NB4 (cell line): Measurements from ENCODE around the gene OAT.

Source experiments
- DNase-seq: peaks from one replicate; pipeline ENCODE4 v3.0.0; 2010; ENCODE audit warnings: low read depth
- H3K4me3 ChIP-seq: one replicate; pipeline ENCODE4 v1.5.1; 2011; ENCODE audit warnings: mild to moderate bottlenecking, low read depth, low read length, moderate library complexity
- MAX ChIP-seq: IDR thresholded peaks from 2 replicates; pipeline ENCODE4 v1.6.1; 2011; ENCODE audit warnings: low read depth, low read length
- MYC ChIP-seq: IDR thresholded peaks from 2 replicates; pipeline ENCODE4 v1.6.1; 2011; ENCODE audit warnings: low read depth, low read length
- POLR2A ChIP-seq: IDR thresholded peaks from 2 replicates; pipeline ENCODE4 v1.6.1; 2011; ENCODE audit warnings: mild to moderate bottlenecking; ENCODE audit not compliant: insufficient read length; ENCODE audit errors: extremely low read depth
- TF ChIP-seq, protein P1 (sequence below): IDR thresholded peaks from one replicate; pipeline ENCODE4 v1.5.1; 2012; ENCODE audit warnings: low read depth, low read length

Gene OAT

DNA sequence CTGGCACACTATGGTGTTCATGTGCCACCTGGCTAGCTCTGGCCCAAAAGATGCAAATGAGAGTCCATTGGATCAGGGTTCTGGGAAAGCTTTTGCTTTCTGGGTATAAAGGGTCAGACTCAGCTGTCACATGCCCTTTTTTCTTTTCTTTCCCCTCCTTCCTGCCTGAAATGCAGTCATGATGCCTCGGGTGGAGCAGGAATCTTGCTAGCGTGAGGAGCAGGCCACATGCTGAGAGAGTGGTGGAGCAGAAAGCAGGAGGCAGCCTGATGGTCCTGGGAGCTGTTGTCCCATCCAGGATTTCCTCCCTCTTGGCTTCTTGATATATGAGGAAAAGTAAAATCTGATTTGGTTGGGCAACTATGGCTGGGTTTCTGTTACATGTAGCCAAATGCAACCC lies 40.2 kb upstream of the OAT start:
- no peak for DNase-seq
- H3K4me3 ChIP-seq: no peak overlapping the region
- TF ChIP-seq MAX (no peak), POLR2A (no peak), MYC (no peak)
- TF ChIP-seq, protein P1, sequence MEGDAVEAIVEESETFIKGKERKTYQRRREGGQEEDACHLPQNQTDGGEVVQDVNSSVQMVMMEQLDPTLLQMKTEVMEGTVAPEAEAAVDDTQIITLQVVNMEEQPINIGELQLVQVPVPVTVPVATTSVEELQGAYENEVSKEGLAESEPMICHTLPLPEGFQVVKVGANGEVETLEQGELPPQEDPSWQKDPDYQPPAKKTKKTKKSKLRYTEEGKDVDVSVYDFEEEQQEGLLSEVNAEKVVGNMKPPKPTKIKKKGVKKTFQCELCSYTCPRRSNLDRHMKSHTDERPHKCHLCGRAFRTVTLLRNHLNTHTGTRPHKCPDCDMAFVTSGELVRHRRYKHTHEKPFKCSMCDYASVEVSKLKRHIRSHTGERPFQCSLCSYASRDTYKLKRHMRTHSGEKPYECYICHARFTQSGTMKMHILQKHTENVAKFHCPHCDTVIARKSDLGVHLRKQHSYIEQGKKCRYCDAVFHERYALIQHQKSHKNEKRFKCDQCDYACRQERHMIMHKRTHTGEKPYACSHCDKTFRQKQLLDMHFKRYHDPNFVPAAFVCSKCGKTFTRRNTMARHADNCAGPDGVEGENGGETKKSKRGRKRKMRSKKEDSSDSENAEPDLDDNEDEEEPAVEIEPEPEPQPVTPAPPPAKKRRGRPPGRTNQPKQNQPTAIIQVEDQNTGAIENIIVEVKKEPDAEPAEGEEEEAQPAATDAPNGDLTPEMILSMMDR: no peak

DNA sequence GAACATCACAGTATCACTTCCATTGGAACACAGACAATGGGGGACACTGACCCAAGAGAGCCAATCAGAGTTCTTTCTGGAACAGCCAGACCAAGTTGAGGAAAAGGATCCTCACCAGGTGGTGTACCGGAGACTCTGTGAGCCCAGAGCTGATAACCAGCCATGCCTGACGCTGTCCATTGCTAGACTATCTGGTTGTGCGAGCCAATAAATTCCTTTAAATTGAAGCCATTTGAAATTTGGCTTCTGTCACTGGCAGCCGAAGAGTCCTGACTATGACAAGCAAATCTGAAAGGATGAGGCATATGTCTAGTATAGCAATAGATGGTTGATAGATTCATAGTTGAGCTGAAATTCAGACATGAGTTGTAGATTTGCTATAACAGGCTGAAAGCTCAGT lies 39.8 kb upstream of the OAT start:
- no peak overlapping the region for H3K4me3 ChIP-seq
- TF ChIP-seq MYC (no peak), POLR2A (no peak), MAX (no peak)
- TF ChIP-seq, protein P1: no peak
- DNase-seq: no peak

DNA sequence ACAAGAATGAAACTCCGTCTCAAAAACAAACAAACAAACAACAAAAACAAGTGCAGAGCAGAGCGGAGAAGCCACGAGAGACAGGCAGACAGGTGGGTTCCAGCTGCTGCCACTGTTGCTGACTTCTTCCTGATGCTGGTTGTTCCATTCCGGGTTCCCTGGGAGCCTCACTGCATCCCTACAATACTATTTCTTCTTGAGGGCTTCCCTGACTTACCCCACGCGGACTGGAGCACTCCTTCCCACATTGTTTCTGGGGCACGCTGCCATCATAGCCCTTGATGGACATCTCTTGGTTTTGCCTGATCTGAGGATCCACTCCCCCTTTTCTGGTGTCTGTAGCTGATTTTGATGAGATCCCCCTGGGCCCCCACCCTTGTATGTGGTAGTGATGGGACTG lies 36.7 kb upstream of the OAT start:
- DNase-seq: no peak
- TF ChIP-seq, protein P1: no peak
- no peak for TF ChIP-seq POLR2A
- TF ChIP-seq MAX: no peak
- TF ChIP-seq MYC: no peak
- H3K4me3 ChIP-seq: no peak overlapping the region

DNA sequence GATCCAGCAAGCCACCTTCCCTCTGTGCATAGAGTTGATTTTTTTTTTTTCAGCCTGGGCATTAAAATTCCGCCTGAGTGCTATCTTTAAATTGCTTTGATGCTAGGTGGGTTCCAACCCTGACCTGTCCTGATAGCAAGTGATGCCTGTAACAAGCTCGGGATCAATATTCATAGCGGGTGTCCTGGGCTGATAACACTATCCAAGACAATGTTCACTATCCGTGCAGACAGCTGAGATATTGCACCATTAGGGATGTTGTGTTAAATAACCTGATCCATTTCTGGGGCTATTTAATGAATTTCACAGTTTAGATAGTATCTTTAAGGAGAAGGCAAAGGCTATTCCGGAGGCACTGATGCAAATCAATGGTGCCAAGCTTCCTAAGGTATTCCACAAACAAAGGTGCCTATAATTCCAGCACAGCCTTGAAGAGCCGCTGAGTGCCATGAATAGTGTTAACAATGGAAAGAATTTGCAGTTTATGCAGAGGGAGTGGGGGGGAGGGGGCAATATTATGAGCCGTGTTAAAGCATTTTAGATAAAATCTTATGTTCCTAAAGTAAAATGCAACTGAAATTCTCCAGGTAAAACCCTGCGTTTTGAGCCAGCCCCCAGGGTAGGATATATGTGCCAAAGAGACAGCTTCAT lies 35.4 kb upstream of the OAT start:
- H3K4me3 ChIP-seq: no peak overlapping the region
- TF ChIP-seq, protein P1: no peak
- TF ChIP-seq MYC: no peak
- TF ChIP-seq POLR2A: no peak
- TF ChIP-seq MAX: no peak
- no peak for DNase-seq

DNA sequence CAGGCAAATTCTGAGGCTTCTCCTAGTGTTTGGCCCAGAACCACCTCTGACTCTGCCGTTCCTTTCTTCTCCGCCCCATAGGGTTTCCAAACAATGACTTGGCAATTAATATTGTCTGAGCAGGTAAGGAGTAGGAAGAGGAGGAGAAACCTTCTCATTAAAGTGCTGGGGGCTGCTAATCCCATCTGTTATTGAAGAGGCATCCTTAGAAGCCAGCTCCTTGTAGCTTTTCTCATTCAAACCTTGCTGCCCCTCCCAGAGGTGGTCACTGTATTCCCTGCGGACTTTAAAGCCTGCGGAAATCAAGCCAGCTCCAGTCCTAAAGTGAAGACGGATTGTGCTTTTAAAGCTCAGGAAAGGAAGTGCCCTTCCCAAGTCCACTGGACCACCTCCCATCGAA lies 32.6 kb upstream of the OAT start:
- DNase-seq: no peak

More for the DNA sequence above, 32.6 kb upstream of the OAT start:
- no peak overlapping the region for H3K4me3 ChIP-seq
- no peak for TF ChIP-seq MYC
- TF ChIP-seq POLR2A: no peak
- TF ChIP-seq, protein P1: no peak
- TF ChIP-seq MAX: no peak
